HG02798 (cell line): ENCODE measurements around the gene RFPL3.
A peak's percentile ranks its signal among the peaks of the same experiment; 100 is the strongest.

Experiments used
- ATAC-seq: cut with Tn5 transposase; IDR thresholded peaks from one replicate; pipeline ENCODE4 v1.9.1; 2021; ENCODE audit warnings: mild to moderate bottlenecking; ENCODE audit not compliant: unreplicated experiment, poor library complexity

RFPL3 gene

DNA sequence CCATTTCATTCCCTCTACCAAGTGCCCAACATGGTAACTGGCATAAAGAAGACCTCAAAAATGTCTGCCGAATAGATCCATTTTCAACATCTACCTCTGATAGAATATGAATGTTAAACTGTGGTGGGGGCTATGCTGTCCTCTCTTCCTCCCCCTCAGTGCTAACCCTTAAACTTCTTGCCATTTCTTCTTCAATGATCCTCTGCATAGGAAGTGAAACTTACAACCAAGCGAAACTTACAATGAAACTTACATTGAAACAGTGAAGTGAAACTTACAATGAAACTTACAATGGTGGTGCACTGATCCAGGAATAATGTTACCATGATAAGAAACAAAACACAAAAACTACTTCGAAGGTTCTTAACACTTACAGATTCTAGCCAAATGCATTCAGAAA is 49.6 kb downstream of the RFPL3 start:
- peak; percentile 55 for ATAC-seq

DNA sequence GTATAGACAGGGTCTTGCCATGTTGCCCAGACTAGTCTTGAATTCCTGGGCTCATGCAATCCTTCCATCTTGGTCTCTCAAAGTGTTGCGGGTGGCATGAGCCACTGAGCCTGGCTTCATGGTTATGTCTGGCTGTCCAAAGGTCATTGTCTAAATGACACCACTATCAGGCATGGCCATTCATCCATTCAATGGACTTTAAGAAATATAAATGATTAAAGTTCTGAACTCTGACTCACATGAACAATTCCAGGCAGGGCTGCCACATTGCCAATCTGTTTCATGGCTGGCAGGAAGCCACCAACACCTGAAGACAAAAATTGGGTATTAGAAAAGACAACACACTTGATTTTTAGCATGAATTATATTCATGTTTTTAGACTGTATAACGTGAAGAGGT is 50.3 kb downstream of the RFPL3 start:
- ATAC-seq: no peak

DNA sequence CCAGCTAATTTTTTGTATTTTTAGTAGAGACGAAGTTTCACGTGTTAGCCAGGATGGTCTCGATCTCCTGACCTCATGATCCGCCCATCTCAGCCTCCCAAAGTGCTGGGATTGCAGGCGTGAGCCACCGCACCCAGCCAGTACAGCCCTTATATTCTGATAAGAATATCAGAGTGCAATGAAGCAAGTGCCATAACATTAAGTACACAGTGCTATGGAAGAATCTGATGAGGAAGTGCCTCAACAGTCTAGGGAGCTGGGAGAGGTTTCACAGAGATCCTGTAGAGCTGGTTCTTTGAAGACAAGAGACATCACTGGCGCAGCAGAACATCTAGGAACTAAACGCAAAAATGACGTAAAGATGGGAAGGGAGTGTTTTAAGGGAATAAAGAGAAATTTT is 52.3 kb downstream of the RFPL3 start:
- no peak for ATAC-seq

- ATAC-seq: no peak
Measured at GRCh38 chr22:32410459-32410858, 52.8 kb downstream of the RFPL3 start.
